GM19240 (cell line): ENCODE measurements around the gene GATAD2B.

Experiments
- DNase-seq: peaks from one replicate; pipeline ENCODE4 v3.0.0; 2011; ENCODE audit warnings: low spot score; ENCODE audit not compliant: insufficient read length

Gene GATAD2B

GRCh38 chr1:153951801-153952200 lies 29.0 kb upstream of the GATAD2B start:
- DNase-seq, result no peak

- no peak for DNase-seq
Measured at GRCh38 chr1:153951183-153951582, 28.4 kb upstream of the GATAD2B start.

- DNase-seq, result peak; percentile 99
Measured at GRCh38 chr1:153946622-153947241, 24.0 kb upstream of the GATAD2B start, which contains the start of gene DENND4B. TSS of gene DENND4B (minus strand) at chr1:153946718. CDS start at chr1:153944374, 2,344 bp downstream.

GRCh38 chr1:153945795-153946621 lies 23.2 kb upstream of the GATAD2B start:
- DNase-seq, result peak; percentile 91

- DNase-seq, result peak; percentile 81
Measured at GRCh38 chr1:153945131-153945794, 22.5 kb upstream of the GATAD2B start.

- no peak for DNase-seq
Measured at GRCh38 chr1:153944827-153945117, 22.0 kb upstream of the GATAD2B start.

- DNase-seq, result no peak
Measured at GRCh38 chr1:153944005-153944826, 21.4 kb upstream of the GATAD2B start.

- DNase-seq, result no peak
Measured at GRCh38 chr1:153942766-153943549, 20.2 kb upstream of the GATAD2B start.

GRCh38 chr1:153941826-153942725 lies 19.3 kb upstream of the GATAD2B start:
- no peak for DNase-seq

GRCh38 chr1:153940756-153941155 lies 18.0 kb upstream of the GATAD2B start:
- DNase-seq, result no peak

GRCh38 chr1:153939476-153939875 lies 16.7 kb upstream of the GATAD2B start:
- DNase-seq, result no peak

GRCh38 chr1:153938996-153939395 lies 16.2 kb upstream of the GATAD2B start:
- no peak for DNase-seq

- DNase-seq, result no peak
Measured at GRCh38 chr1:153937331-153937730, 14.6 kb upstream of the GATAD2B start.

GRCh38 chr1:153936011-153936802 lies 13.4 kb upstream of the GATAD2B start:
- DNase-seq, result no peak

GRCh38 chr1:153934746-153935145 lies 12.0 kb upstream of the GATAD2B start:
- no peak for DNase-seq

GRCh38 chr1:153933955-153934354 lies 11.2 kb upstream of the GATAD2B start:
- DNase-seq, result no peak

- no peak for DNase-seq
Measured at GRCh38 chr1:153933430-153933829, 10.7 kb upstream of the GATAD2B start.

- no peak for DNase-seq
Measured at GRCh38 chr1:153932156-153933131, 9.7 kb upstream of the GATAD2B start.
